ENCODE measurements around the gene PTX4.
"Not testable (repeated sequence)": the region's sequence is repeated elsewhere in the genome, so short reads cannot be mapped to it uniquely, and the experiment has no call there.

PTX4 gene

DNA sequence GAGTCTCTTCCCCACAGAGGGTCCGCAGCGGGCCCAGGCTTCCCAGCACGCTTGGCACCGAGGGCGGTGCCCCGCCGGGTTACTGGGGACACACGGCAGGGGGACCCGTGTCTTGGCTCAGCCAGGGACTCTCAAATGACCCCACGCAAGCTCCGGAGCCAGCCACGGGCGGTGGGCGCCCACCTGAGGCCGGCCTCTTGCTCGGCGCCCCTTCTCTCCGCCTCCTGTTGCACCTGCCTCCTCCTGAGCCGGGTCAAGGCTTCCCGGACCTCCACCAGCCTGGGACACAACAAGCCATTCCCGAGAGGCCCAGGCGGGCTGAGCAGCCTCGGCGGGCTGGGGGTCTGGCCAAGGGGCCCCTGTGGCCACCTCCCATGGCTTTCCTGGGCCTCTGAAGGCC lies 46.0 kb downstream of the PTX4 start:
- DNase-seq, result no peak

DNA sequence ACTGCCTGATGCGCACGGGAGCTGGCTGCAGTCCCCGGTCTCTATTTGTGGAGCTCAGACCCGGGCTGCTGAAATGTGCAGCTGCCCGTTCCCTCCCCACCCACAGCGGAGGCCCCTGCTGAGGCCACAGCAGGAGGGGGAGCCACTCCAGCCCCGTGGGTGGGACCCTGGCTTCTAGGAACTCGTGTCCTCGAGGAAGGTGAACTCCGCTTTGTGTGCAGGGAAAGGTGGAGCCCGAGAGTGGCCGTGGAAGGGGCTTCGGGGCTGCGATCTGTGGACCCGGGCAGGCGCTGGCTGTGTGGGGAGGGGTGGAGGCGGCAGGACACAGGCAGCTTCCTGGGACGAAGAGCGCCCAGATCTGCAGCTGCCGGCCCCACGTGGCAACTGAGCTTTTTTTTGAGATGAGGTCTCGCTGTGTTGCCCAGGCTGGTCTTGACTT lies 47.3 kb downstream of the PTX4 start:
- no peak for DNase-seq

DNA sequence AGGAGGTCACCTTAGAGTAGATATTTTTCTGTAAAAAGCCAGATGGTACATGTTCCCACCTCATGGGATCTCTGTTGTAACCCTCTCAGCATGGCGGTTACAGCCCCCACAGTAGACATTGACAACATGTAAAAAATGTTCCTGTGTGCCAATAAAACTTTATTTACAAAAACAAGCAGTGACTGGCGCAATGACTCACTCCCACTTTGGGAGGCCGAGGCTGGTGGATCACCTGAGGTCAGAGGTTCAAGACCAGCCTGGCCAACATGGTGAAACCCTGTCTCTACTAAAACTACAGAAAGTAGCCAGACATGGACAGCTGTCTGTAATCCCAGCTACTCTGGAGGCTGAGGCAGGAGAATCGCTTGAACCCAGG lies 49.1 kb downstream of the PTX4 start:
- not testable (repeated sequence) for DNase-seq

DNA sequence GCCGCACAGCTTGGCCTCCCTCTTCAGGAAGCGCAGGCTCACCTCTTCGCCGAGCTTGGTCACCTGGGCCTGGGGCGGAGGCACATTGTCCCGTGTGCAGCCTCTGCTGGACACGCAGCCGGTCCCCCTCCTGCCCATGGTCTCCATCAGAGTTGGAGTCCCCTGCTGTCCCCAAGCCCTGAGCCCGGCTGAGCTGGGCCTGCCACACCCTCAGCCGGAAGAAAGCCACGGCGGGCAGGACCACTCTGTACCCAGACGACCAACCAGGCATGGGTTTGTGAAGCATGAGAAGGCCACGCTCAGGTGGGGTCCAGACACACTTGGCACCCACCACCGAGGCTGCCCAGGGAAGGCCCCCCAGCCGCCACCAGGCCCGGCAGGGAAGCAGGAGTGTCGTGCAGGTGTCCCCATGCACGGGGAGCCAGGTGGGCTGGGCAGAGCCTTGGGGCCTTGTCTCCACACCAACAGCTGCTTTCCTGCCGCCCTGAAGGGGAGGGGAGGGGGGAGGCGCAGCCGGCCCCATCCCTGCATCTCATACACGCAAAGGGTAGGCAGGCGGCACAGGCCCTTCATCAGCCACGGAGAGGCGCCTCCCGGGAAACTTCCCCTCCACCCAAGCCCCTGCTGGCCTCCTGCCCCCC lies 49.6 kb downstream of the PTX4 start:
- DNase-seq, result no peak

DNA sequence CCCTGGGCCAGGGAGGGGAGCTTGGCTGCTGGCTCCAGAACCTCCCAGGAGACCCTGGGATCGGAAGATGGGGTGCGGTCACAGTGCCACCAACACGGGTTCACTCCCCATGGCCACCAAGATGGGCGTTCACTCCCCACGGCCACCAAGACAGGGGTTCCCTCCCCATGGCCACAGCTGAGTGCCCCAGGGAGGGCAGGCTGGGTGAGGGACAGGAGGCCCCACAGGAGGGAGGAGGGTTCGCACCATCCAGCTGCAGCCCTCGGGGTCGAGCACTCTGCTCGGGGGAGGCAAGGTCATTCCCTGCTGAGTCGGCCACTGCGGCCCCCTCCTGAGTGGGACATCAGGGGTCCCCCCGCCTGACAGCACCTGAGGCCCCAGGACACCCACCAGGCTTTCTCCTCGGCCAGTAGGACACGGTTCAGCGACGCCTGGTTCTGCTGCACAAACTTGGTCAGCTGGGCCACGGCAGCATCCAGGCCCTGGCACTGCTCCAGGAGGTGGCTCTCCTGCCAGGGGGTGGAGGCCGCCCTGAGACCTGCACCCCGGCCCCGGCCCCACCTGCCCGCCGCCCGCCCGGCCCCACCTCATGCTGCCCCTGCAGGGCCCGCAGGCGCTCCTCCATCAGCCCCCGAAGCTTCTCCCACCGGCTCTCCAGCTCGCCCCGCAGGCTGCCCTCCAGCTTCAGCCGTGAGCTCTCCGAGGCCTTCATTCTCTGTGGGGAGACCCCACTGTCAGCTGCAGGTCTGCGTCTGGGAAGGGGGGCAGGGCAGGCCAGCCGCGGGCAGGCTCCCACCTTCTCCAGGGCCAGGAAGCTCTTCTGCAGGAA lies 50.3 kb downstream of the PTX4 start:
- DNase-seq, result no peak

DNA sequence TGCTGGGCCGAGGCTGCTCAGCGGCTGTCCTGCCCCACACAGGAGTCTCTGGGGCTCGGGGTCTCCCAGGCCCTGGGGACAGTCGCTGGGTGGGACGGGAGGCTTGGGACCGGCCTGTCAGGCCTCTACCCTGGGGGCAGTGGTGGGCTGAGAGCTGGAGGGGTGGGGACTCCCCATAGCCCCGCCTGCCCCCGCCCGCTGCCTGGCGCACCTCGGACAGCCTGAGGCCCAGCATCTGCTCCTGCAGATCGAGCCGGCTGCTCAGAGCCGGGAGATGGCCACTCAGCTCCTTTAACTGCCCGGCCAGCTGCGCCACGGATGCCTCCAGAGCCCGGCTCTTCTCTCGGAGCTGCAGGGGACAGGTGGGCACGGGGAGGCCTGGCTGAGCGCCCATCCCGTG lies 51.1 kb downstream of the PTX4 start:
- DNase-seq, result no peak

DNA sequence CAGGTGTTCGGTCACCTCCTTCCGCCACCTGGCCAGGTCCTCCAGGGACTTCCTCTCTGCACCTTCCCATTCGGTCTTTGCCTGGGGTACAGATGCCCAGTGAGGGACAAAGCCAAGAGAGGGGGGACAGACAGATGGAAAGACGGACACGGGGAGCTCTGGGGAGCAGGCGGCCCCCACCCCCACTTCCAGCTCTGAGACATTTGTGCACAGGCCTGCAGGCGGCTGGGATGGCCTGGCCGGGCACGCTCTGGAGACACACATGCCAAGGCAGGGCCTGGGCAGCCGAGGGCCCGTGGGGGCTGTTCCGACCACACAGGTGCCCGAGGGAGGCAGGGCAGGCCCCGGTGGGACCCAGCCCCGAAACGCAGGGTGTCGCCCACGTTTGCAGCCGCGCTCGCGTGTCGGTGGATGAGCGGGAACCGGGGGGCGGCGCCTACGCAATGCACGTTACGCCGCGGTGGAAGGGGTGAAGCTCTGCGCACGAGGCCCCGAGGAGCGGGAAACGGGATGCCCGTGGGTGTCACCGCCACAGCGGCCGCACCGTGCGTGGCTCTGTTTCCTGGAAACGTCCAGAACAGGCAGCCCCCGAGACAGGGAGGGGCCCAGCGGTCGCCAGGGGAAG lies 51.9 kb downstream of the PTX4 start:
- DNase-seq, result no peak

DNA sequence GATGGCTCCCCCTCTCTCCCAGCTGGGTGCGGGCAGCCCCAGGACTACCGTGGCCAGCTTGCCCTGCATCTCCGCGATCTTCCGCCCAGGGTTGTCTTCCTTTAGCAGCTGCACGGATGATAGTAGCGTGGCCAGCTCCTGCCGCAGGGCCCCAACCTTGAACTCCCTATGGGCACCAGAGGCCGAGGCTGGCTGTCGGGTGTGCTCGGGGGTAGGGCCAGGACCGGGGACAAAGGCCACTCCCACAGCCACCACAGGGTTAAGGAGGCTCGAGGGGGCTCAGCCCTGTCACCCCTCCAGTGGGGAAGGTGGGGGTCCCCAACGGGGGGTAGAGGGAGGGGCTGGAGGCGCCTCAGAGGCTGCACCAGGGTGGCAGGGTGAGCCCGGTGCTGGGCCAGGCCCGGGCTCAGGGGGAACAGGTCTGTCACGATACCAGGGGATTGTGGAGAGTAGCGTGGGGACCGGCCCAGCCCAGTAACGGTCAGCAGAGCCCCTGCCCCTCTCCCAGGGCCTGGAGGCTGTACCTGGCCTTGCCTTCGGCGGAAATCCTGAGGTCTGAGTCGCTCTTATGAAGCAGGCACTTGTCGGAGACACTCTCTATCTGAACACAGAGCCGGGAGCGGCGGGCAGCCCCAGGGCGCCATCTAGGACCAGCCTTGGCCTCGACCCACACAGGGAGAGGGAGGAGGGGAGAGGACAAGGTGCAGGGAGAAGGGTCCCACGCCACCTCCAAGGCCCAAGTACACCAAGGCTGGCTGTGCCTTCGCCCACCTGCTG lies 52.6 kb downstream of the PTX4 start:
- DNase-seq, result no peak
